HEK293T (cell line): ENCODE results near the gene CHD8.

Experiments
- ELF4 ChIP-seq: fragments of 450-650 bp; IDR thresholded peaks from 2 replicates; pipeline ENCODE4 v1.6.1; 2017; ENCODE audit warnings: antibody characterized with exemption
- FOXK2 ChIP-seq: fragments of 450-650 bp; IDR thresholded peaks from 2 replicates; pipeline ENCODE4 v1.6.1; 2016; ENCODE audit warnings: mild to moderate bottlenecking
- FOXM1 ChIP-seq: fragments of 450-650 bp; IDR thresholded peaks from 2 replicates; pipeline ENCODE4 v1.6.1; 2017; ENCODE audit warnings: mild to moderate bottlenecking, borderline replicate concordance

GRCh38 chr14:21440859-21441258 is 15.1 kb downstream of the CHD8 start:
- TF ChIP-seq ELF4 (no peak), FOXM1 (no peak), FOXK2 (no peak)
